Measurements from ENCODE around the gene CNTNAP2. TPM values are rescaled to one million over a fixed set of nuclear protein-coding genes. Genes with fewer than 3 reads are reported as not detected.

CNTNAP2 gene
- total and polyA plus RNA-seq, 2 of the 4 experiments (the other 2 are of a cell fraction): not detected

- no peak overlapping the region for H4K5ac ChIP-seq (ENCODE audit: low read depth, low read length)
- no peak overlapping the region for H2BK20ac ChIP-seq (ENCODE audit: low read depth, low read length)
- H2AK5ac ChIP-seq (ENCODE audit: low read depth, low read length): no peak overlapping the region
- no peaks in the 10 kb centered on the region for H3K9me1 ChIP-seq (ENCODE audit: insufficient read depth, low read length)
- no peak overlapping the region for H3K56ac ChIP-seq (ENCODE audit: extremely low read depth, insufficient read depth, low read length)
- DNase-seq (no peak), ATAC-seq (ENCODE audit: low read depth) (no peak)
- no peaks in the 10 kb centered on the region for H3K79me1 ChIP-seq (ENCODE audit: low read depth in 1 of 2, low read length in 2 of 2)
- H2BK5ac ChIP-seq (ENCODE audit: low read depth, low read length, poor library complexity, severe bottlenecking): no peak overlapping the region
- H2AFZ ChIP-seq (replicated peaks; ENCODE audit: low read length, poor library complexity): no peak overlapping the region
- H2BK15ac ChIP-seq (ENCODE audit: low read depth, low read length): no peak overlapping the region
- ChIA-PET POLR2A (ENCODE audit: unreplicated experiment) (no interaction called here), CTCF (no interaction called here)
- H3K27ac ChIP-seq (ENCODE audit: insufficient read depth, low read length): no peak overlapping the region
- no peak overlapping the region for H3K4me2 ChIP-seq (ENCODE audit: low read depth, low read length)
- H3K4me1 ChIP-seq (ENCODE audit: control insufficient read depth, insufficient read depth, low read length): no peaks in the 10 kb centered on the region
- no peak overlapping the region for H3K4ac ChIP-seq (ENCODE audit: low read depth, low read length)
- dilution Hi-C loops (cut with HindIII; ENCODE audit: low sequenced_read_pairs, unreplicated experiment) (no loop called here), in situ Hi-C loops (cut with MboI; ENCODE audit: low sequenced_read_pairs) (no loop called here), intact Hi-C loops (cut with micrococcal nuclease) (no loop called here)
- TF ChIP-seq USF2 (IDR thresholded peaks at IDR 0.05; ENCODE audit: low read depth, low read length) (no peak), SMC3 (IDR thresholded peaks at IDR 0.05; ENCODE audit: low read depth, low read length) (no peak), MAZ (IDR thresholded peaks at IDR 0.05; ENCODE audit: borderline replicate concordance, low read depth, low read length) (no peak), RFX5 (IDR thresholded peaks at IDR 0.05; ENCODE audit: low read depth, low read length) (no peak), ELK1 (IDR thresholded peaks at IDR 0.05; ENCODE audit: borderline replicate concordance, low read depth, low read length) (no peak)
- no TSS peak for BruUV-seq (replicated peaks)
- H2AK9ac ChIP-seq (replicated peaks; ENCODE audit: low read depth, low read length, poor library complexity): no peak overlapping the region
- no peak overlapping the region for H3K4me3 ChIP-seq (ENCODE audit: insufficient read depth, low read depth, low read length)
- H3K36me3 ChIP-seq (ENCODE audit: control insufficient read depth, insufficient read depth, low read length): no peaks in the 10 kb centered on the region
- no peak overlapping the region for H3K9ac ChIP-seq (ENCODE audit: low read depth, low read length)
- 100% methylated on average over 1 of the region's 4 CpGs; no CpG with 5 or more reads in 1 of the 2 experiments for WGBS, 2 experiments (ENCODE audit: extremely low coverage in 2 of 2, insufficient read length in 1 of 2)
- H4K8ac ChIP-seq (ENCODE audit: low read depth in 2 of 2, low read length in 2 of 2): no peak overlapping the region
- no peak overlapping the region for H2BK120ac ChIP-seq (ENCODE audit: low read depth, low read length)
- no peak overlapping the region for H3K14ac ChIP-seq (replicated peaks; ENCODE audit: low read depth, low read length)
- no peaks in the 10 kb centered on the region for H3K27me3 ChIP-seq (ENCODE audit: control insufficient read depth, insufficient read depth, low read length)
- no peaks in the 10 kb centered on the region for H4K20me1 ChIP-seq (ENCODE audit: insufficient read depth, low read length)
- H4K91ac ChIP-seq (ENCODE audit: insufficient read depth, low read depth, low read length): no peak overlapping the region
- peaks cover 14% of the 10 kb centered on the region for H3K9me3 ChIP-seq (ENCODE audit: control insufficient read depth, insufficient read depth, low read length)
- no peak overlapping the region for H3K18ac ChIP-seq (ENCODE audit: low read depth, low read length)
- no peak overlapping the region for H3K23ac ChIP-seq (ENCODE audit: low read depth, low read length)
Observed at GRCh38 chr7:147999962-148000361, 1883.4 kb downstream of the CNTNAP2 start.
